NCI-H2171 treated with DMSO at 0.1 percent for 48 hours (cell line): ENCODE data around the gene SIVA1.
"Not testable (repeated sequence)": the region's sequence is repeated elsewhere in the genome, so short reads cannot be mapped to it uniquely, and the experiment has no call there.

ENCODE experiments used
- DNase-seq: peaks from one replicate; lab custom pipeline; 2025; lab: John Stamatoyannopoulos, UW

SIVA1 gene

GRCh38 chr14:104721505-104722431 is 31.2 kb upstream of the SIVA1 start:
- DNase-seq: no peak

- no peak for DNase-seq
Observed at GRCh38 chr14:104722938-104723650, 29.9 kb upstream of the SIVA1 start.

GRCh38 chr14:104723651-104724406 is 29.1 kb upstream of the SIVA1 start, which contains the start of gene ADSS1:
Gene ADSS1, plus strand, starts transcription at chr14:104724229. Its CDS starts 42 bp downstream, at chr14:104724271.
- DNase-seq: peak; percentile 33

- DNase-seq: no peak
Observed at GRCh38 chr14:104724407-104724980, 28.5 kb upstream of the SIVA1 start.

- DNase-seq: no peak
Observed at GRCh38 chr14:104724981-104725771, 27.8 kb upstream of the SIVA1 start.

GRCh38 chr14:104725772-104726548 is 27.0 kb upstream of the SIVA1 start:
- DNase-seq: no peak

GRCh38 chr14:104726600-104727451 is 26.1 kb upstream of the SIVA1 start:
- DNase-seq: no peak

- no peak for DNase-seq
Observed at GRCh38 chr14:104728631-104729030, 24.3 kb upstream of the SIVA1 start.

- DNase-seq: not testable (repeated sequence)
Observed at GRCh38 chr14:104729176-104729834, 23.6 kb upstream of the SIVA1 start.

GRCh38 chr14:104729835-104730181 is 23.1 kb upstream of the SIVA1 start:
- no peak for DNase-seq

GRCh38 chr14:104730487-104730886 is 22.5 kb upstream of the SIVA1 start:
- no peak for DNase-seq

GRCh38 chr14:104731320-104732294 is 21.3 kb upstream of the SIVA1 start:
- peak; percentile 11 for DNase-seq

- DNase-seq: no peak
Observed at GRCh38 chr14:104732355-104732804, 20.6 kb upstream of the SIVA1 start.

GRCh38 chr14:104732931-104733681 is 19.8 kb upstream of the SIVA1 start:
- DNase-seq: no peak

GRCh38 chr14:104734051-104734587 is 18.8 kb upstream of the SIVA1 start:
- DNase-seq: no peak

- DNase-seq: no peak
Observed at GRCh38 chr14:104734601-104734990, 18.4 kb upstream of the SIVA1 start.
